SK-N-SH treated with all-trans-retinoic acid at 6 μM for 48 hours (cell line): ENCODE measurements around the gene RPL32.

Experiments used
- ATAC-seq: fragments of 200-7000 bp; cut with Tn5 transposase; 3 replicates; pipeline ENCODE4 v1.9.1; 2020; ENCODE audit warnings: mild to moderate bottlenecking, moderate library complexity
- ARNTL ChIP-seq: fragments of 450-650 bp; formaldehyde crosslinking; IDR thresholded peaks from 2 replicates; pipeline ENCODE4 v1.5.0; 2020; ENCODE audit warnings: low read depth, mild to moderate bottlenecking, moderate library complexity, borderline replicate concordance
- BACH2 ChIP-seq: fragments of 250-450 bp; sonication (Bioruptor Pico); IDR thresholded peaks from 2 replicates; pipeline ENCODE4 v1.9.0; 2021; ENCODE audit warnings: mild to moderate bottlenecking, borderline replicate concordance
- CREB5 ChIP-seq: fragments of 250-450 bp; sonication (Bioruptor Pico); IDR thresholded peaks from 2 replicates; pipeline ENCODE4 v1.5.1; 2020; ENCODE audit warnings: low read depth, mild to moderate bottlenecking, moderate library complexity
- CSDC2 ChIP-seq: fragments of 250-450 bp; sonication (Bioruptor Pico); IDR thresholded peaks from 2 replicates; pipeline ENCODE4 v1.5.0; 2020; ENCODE audit warnings: mild to moderate bottlenecking, moderate library complexity
- CSRNP3 ChIP-seq: fragments of 250-450 bp; sonication (Bioruptor Pico); IDR thresholded peaks from 2 replicates; pipeline ENCODE4 v1.5.1; 2021; ENCODE audit warnings: mild to moderate bottlenecking, moderate library complexity
- ESRRG ChIP-seq: fragments of 250-450 bp; sonication (Bioruptor Pico); IDR thresholded peaks from 2 replicates; pipeline ENCODE4 v1.6.1; 2021; ENCODE audit warnings: mild to moderate bottlenecking
- GLIS3 ChIP-seq: fragments of 250-450 bp; sonication (Bioruptor Pico); IDR thresholded peaks from 2 replicates; pipeline ENCODE4 v1.5.0; 2020; ENCODE audit warnings: mild to moderate bottlenecking, moderate library complexity
- ISL1 ChIP-seq: fragments of 250-450 bp; sonication (Bioruptor Pico); IDR thresholded peaks from 2 replicates; pipeline ENCODE4 v2.1.2; 2022; ENCODE audit warnings: mild to moderate bottlenecking, moderate library complexity
- OSR1 ChIP-seq: fragments of 250-450 bp; sonication (Bioruptor Pico); IDR thresholded peaks from 2 replicates; pipeline ENCODE4 v1.8.0; 2022; ENCODE audit warnings: moderate library complexity, mild to moderate bottlenecking, inconsistent platforms
- PATZ1 ChIP-seq: fragments of 250-450 bp; sonication (Bioruptor Pico); IDR thresholded peaks from 2 replicates; pipeline ENCODE4 v1.8.0; 2020; ENCODE audit warnings: mild to moderate bottlenecking, moderate library complexity, borderline replicate concordance
- POU6F1 ChIP-seq: fragments of 250-450 bp; sonication (Bioruptor Pico); IDR thresholded peaks from 2 replicates; pipeline ENCODE4 v1.8.0; 2021; ENCODE audit warnings: low read depth, mild to moderate bottlenecking, moderate library complexity, borderline replicate concordance
- PPARA ChIP-seq: fragments of 250-450 bp; sonication (Bioruptor Pico); IDR thresholded peaks from 2 replicates; pipeline ENCODE4 v1.5.0; 2020; ENCODE audit warnings: mild to moderate bottlenecking, borderline replicate concordance
- RARB ChIP-seq: fragments of 250-450 bp; sonication (Bioruptor Pico); IDR thresholded peaks from 2 replicates; pipeline ENCODE4 v1.8.0; 2021; ENCODE audit warnings: mild to moderate bottlenecking, moderate library complexity
- SNAI2 ChIP-seq: fragments of 250-450 bp; sonication (Bioruptor Pico); IDR thresholded peaks from 2 replicates; pipeline ENCODE4 v1.5.0; 2020; ENCODE audit warnings: mild to moderate bottlenecking, moderate library complexity
- TCF4 ChIP-seq: fragments of 250-450 bp; sonication (Bioruptor Pico); IDR thresholded peaks from 2 replicates; pipeline ENCODE4 v1.8.0; 2021; ENCODE audit warnings: mild to moderate bottlenecking, moderate library complexity, borderline replicate concordance
- TOX ChIP-seq: fragments of 250-450 bp; sonication (Bioruptor Pico); IDR thresholded peaks from 2 replicates; pipeline ENCODE4 v1.8.0; 2021; ENCODE audit warnings: mild to moderate bottlenecking, moderate library complexity, borderline replicate concordance
- ZC3H10 ChIP-seq: fragments of 250-450 bp; sonication (Bioruptor Pico); IDR thresholded peaks from 2 replicates; pipeline ENCODE4 v1.5.1; 2021; ENCODE audit warnings: mild to moderate bottlenecking, moderate library complexity
- ZFP3 ChIP-seq: fragments of 250-450 bp; sonication (Bioruptor Pico); IDR thresholded peaks from 2 replicates; pipeline ENCODE4 v1.5.0; 2020; ENCODE audit warnings: mild to moderate bottlenecking, moderate library complexity
- ZFP30 ChIP-seq: fragments of 450-650 bp; formaldehyde crosslinking; IDR thresholded peaks from 2 replicates; pipeline ENCODE4 v1.5.0; 2022; ENCODE audit warnings: mild to moderate bottlenecking, moderate library complexity
- ZNF565 ChIP-seq: fragments of 450-650 bp; formaldehyde crosslinking; conservative IDR thresholded peaks from 2 replicates; pipeline ENCODE4 v1.5.0; 2020; ENCODE audit warnings: low read depth, mild to moderate bottlenecking, moderate library complexity
- ZNF70 ChIP-seq: fragments of 450-650 bp; formaldehyde crosslinking; IDR thresholded peaks from 2 replicates; pipeline ENCODE4 v1.5.0; 2020; ENCODE audit warnings: mild to moderate bottlenecking, moderate library complexity
- ZNF8 ChIP-seq: fragments of 450-650 bp; formaldehyde crosslinking; IDR thresholded peaks from 2 replicates; pipeline ENCODE4 v1.5.0; 2020; ENCODE audit warnings: mild to moderate bottlenecking, moderate library complexity

RPL32 gene

GRCh38 chr3:12797124-12797891 lies 44.1 kb downstream of the RPL32 start:
- TF ChIP-seq CSDC2 (no peak), ESRRG (CRISPR knock-in tag) (no peak), CSRNP3 (CRISPR knock-in tag) (no peak), ZFP30 (CRISPR knock-in tag) (no peak), TOX (CRISPR knock-in tag) (no peak), ZFP3 (CRISPR knock-in tag) (no peak), PPARA (no peak), ARNTL (CRISPR knock-in tag) (no peak)
- TF ChIP-seq, all 23 proteins: peak for 0
- ATAC-seq, result no peak

GRCh38 chr3:12796171-12797123 lies 44.9 kb downstream of the RPL32 start, which contains the start of gene CAND2:
Gene CAND2 (plus strand): TSS chr3:12796680. CDS start chr3:12796721, 41 bp downstream.
- ATAC-seq, result peak; percentile 91
- TF ChIP-seq GLIS3 (CRISPR knock-in tag), result no peak
- TF ChIP-seq TOX (CRISPR knock-in tag), result no peak
- no peak for TF ChIP-seq POU6F1
- TF ChIP-seq ZNF70, result no peak; the same call in 1 of the 2 replicates
- no peak for TF ChIP-seq OSR1 (CRISPR knock-in tag)
- no peak for TF ChIP-seq ZNF565 (CRISPR knock-in tag)
- TF ChIP-seq CREB5 (CRISPR knock-in tag), result no peak
- TF ChIP-seq TCF4 (CRISPR knock-in tag), result no peak
- TF ChIP-seq ZC3H10, result no peak
- TF ChIP-seq ISL1 (CRISPR knock-in tag), result no peak
- no peak for TF ChIP-seq PPARA
- no peak for TF ChIP-seq ESRRG (CRISPR knock-in tag)
- no peak for TF ChIP-seq ZFP3 (CRISPR knock-in tag)
- TF ChIP-seq CSDC2, result no peak
- TF ChIP-seq BACH2, result no peak
- no peak for TF ChIP-seq PATZ1 (CRISPR knock-in tag)
- TF ChIP-seq RARB (CRISPR knock-in tag), result no peak
- no peak for TF ChIP-seq SNAI2
- TF ChIP-seq ARNTL (CRISPR knock-in tag), result no peak
- no peak for TF ChIP-seq ZNF8 (CRISPR knock-in tag)

- no peak for ATAC-seq
- no peak for TF ChIP-seq ARNTL (CRISPR knock-in tag)
- no peak for TF ChIP-seq ZNF565 (CRISPR knock-in tag)
- TF ChIP-seq ZFP30 (CRISPR knock-in tag), result no peak
- no peak for TF ChIP-seq ZNF8 (CRISPR knock-in tag)
- no peak for TF ChIP-seq ESRRG (CRISPR knock-in tag)
- TF ChIP-seq ZC3H10, result no peak
- no peak for TF ChIP-seq CSDC2
Measured at GRCh38 chr3:12793701-12794100, 47.7 kb downstream of the RPL32 start.
